ENCODE measurements around the gene ACOXL. TPM values are rescaled to one million over a fixed set of nuclear protein-coding genes. Genes with fewer than 3 reads are reported as not detected.

ACOXL gene
- total RNA-seq, 2 donors from 2014 or later = not detected

GRCh38 chr2:110886826-110887573, 154.6 kb downstream of the ACOXL start:
- H3K4me3 ChIP-seq = no peak overlapping the region
- no peak for ATAC-seq (ENCODE audit: insufficient number of reproducible peaks, low FRiP score, low read depth)

GRCh38 chr2:110888411-110888810, 156.0 kb downstream of the ACOXL start:
- no peak for TF ChIP-seq CTCF (IDR thresholded peaks at IDR 0.05)

More at GRCh38 chr2:110886826-110887573, 154.6 kb downstream of the ACOXL start:
- H3K27ac ChIP-seq = no peak overlapping the region
- H3K9me3 ChIP-seq = no peaks in the 10 kb centered on the region
- no peaks in the 10 kb centered on the region for H3K27me3 ChIP-seq (replicated peaks; ENCODE audit: insufficient read depth)
- no peaks in the 10 kb centered on the region for H3K36me3 ChIP-seq
- H3K4me1 ChIP-seq (ENCODE audit: control insufficient read depth in 1 of 2, low read depth in 2 of 2) = no peaks in the 10 kb centered on the region
- DNase-seq (ENCODE audit: low spot score) = no peak
- no peak for TF ChIP-seq CTCF (IDR thresholded peaks at IDR 0.05)

GRCh38 chr2:110891626-110892025, 159.3 kb downstream of the ACOXL start:
- Histone ChIP-seq H3K27me3 (replicated peaks; ENCODE audit: insufficient read depth) (no peaks in the 10 kb centered on the region), H3K36me3 (no peaks in the 10 kb centered on the region), H3K4me1 (ENCODE audit: control insufficient read depth in 1 of 2, low read depth in 2 of 2) (no peaks in the 10 kb centered on the region), H3K27ac (no peak overlapping the region), H3K4me3 (no peak overlapping the region), H3K9me3 (peaks cover 3% of the 10 kb centered on the region)
- TF ChIP-seq CTCF (IDR thresholded peaks at IDR 0.05) = no peak
- ATAC-seq (ENCODE audit: insufficient number of reproducible peaks, low FRiP score, low read depth) (no peak), DNase-seq (ENCODE audit: low spot score) (no peak)

More at GRCh38 chr2:110888411-110888810, 156.0 kb downstream of the ACOXL start:
- Histone ChIP-seq H3K4me1 (ENCODE audit: control insufficient read depth in 1 of 2, low read depth in 2 of 2) (no peaks in the 10 kb centered on the region), H3K4me3 (no peak overlapping the region), H3K9me3 (no peaks in the 10 kb centered on the region), H3K27ac (no peak overlapping the region), H3K27me3 (replicated peaks; ENCODE audit: insufficient read depth) (no peaks in the 10 kb centered on the region), H3K36me3 (no peaks in the 10 kb centered on the region)
- no peak for DNase-seq (ENCODE audit: low spot score)
- no peak for ATAC-seq (ENCODE audit: insufficient number of reproducible peaks, low FRiP score, low read depth)

GRCh38 chr2:110896226-110896625, 163.9 kb downstream of the ACOXL start:
- Histone ChIP-seq H3K4me1 (ENCODE audit: control insufficient read depth in 1 of 2, low read depth in 2 of 2) (no peaks in the 10 kb centered on the region), H3K27me3 (replicated peaks; ENCODE audit: insufficient read depth) (no peaks in the 10 kb centered on the region), H3K4me3 (no peak overlapping the region), H3K27ac (no peak overlapping the region), H3K9me3 (peaks cover 3% of the 10 kb centered on the region), H3K36me3 (no peaks in the 10 kb centered on the region)
- ATAC-seq (ENCODE audit: insufficient number of reproducible peaks, low FRiP score, low read depth) = no peak
- no peak for DNase-seq (ENCODE audit: low spot score)
- TF ChIP-seq CTCF (IDR thresholded peaks at IDR 0.05) = no peak

- DNase-seq (ENCODE audit: low spot score) (no peak), ATAC-seq (ENCODE audit: insufficient number of reproducible peaks, low FRiP score, low read depth) (no peak)
- H3K36me3 ChIP-seq = no peaks in the 10 kb centered on the region
- H3K27me3 ChIP-seq (replicated peaks; ENCODE audit: insufficient read depth) = no peaks in the 10 kb centered on the region
- no peak overlapping the region for H3K4me3 ChIP-seq
- no peak for TF ChIP-seq CTCF (IDR thresholded peaks at IDR 0.05)
- no peak overlapping the region for H3K27ac ChIP-seq
- H3K4me1 ChIP-seq (ENCODE audit: control insufficient read depth in 1 of 2, low read depth in 2 of 2) = no peaks in the 10 kb centered on the region
- peaks cover 3% of the 10 kb centered on the region for H3K9me3 ChIP-seq
Measured at GRCh38 chr2:110897966-110898365, 165.6 kb downstream of the ACOXL start.

Measured in thoracic aorta (tissue), 2 donors.